IMR-90 (cell line): Measurements from ENCODE around the gene DUS3L. TPM values are rescaled to one million over a fixed set of nuclear protein-coding genes. Genes with fewer than 3 reads are reported as not detected.

Experiments
- ATAC-seq: fragments of 200-7000 bp; cut with Tn5 transposase; 2 replicates; pipeline ENCODE4 v1.9.1; 2020; ENCODE audit warnings: low read depth, mild to moderate bottlenecking, moderate library complexity
- BruUV-seq: library from RNA; stranded (reverse); fragments of 400-500 nt; replicated peaks from 2 replicates; lab custom pipeline; 2021; lab: Mats Ljungman, UMichigan
- CTCF ChIA-PET: fragments of 300-600 bp; formaldehyde crosslinking; extraction: SDS; loops from one replicate; lab custom pipeline; 2021; ENCODE audit warnings: antibody characterized with exemption; lab: Yijun Ruan, JAX
- POLR2A ChIA-PET: fragments of 300-600 bp; sonication (Branson Sonifier 250); formaldehyde crosslinking; loops from one replicate; lab custom pipeline; 2022; ENCODE audit warnings: antibody characterized with exemption; ENCODE audit not compliant: unreplicated experiment; lab: Charles Lee
- DNase-seq: peaks from one replicate; pipeline ENCODE4 v3.0.0; 2013
- H2AFZ ChIP-seq: replicated peaks from 2 replicates; pipeline ENCODE3; 2013; ENCODE audit warnings: low read length, mild to moderate bottlenecking; ENCODE audit not compliant: poor library complexity
- H2AK5ac ChIP-seq: 2 replicates; pipeline ENCODE4 v1.6.1; 2013; ENCODE audit warnings: low read depth, low read length, inconsistent platforms
- H2AK9ac ChIP-seq: replicated peaks from 2 replicates; pipeline ENCODE3; 2013; ENCODE audit warnings: mild to moderate bottlenecking, low read depth, low read length, moderate library complexity; ENCODE audit not compliant: poor library complexity
- H2BK120ac ChIP-seq: 2 replicates; pipeline ENCODE4 v1.6.1; 2013; ENCODE audit warnings: low read depth, low read length, inconsistent platforms
- H2BK15ac ChIP-seq: 3 replicates; pipeline ENCODE4 v1.6.1; 2013; ENCODE audit warnings: low read depth, low read length, inconsistent platforms
- H2BK20ac ChIP-seq: 2 replicates; pipeline ENCODE4 v1.6.1; 2013; ENCODE audit warnings: low read depth, mild to moderate bottlenecking, inconsistent platforms, low read length, moderate library complexity
- H2BK5ac ChIP-seq: 2 replicates; pipeline ENCODE4 v1.6.1; 2013; ENCODE audit warnings: mild to moderate bottlenecking, low read depth, low read length, inconsistent platforms; ENCODE audit not compliant: poor library complexity, severe bottlenecking
- H3K14ac ChIP-seq: replicated peaks from 2 replicates; pipeline ENCODE4 v1.6.1; 2013; ENCODE audit warnings: low read depth, low read length, inconsistent platforms
- H3K18ac ChIP-seq: 2 replicates; pipeline ENCODE4 v1.6.1; 2013; ENCODE audit warnings: low read depth, low read length, control low read depth
- H3K23ac ChIP-seq: 2 replicates; pipeline ENCODE4 v1.6.1; 2013; ENCODE audit warnings: low read depth, low read length, inconsistent platforms
- H3K27ac ChIP-seq: 2 replicates; pipeline ENCODE4 v1.5.1; 2013; ENCODE audit warnings: mild to moderate bottlenecking, control low read depth, low read length; ENCODE audit not compliant: insufficient read depth
- H3K27me3 ChIP-seq: 2 replicates; pipeline ENCODE4 v1.6.1; 2013; ENCODE audit warnings: low read length; ENCODE audit not compliant: control insufficient read depth, insufficient read depth
- H3K36me3 ChIP-seq: 2 replicates; pipeline ENCODE4 v1.6.1; 2013; ENCODE audit warnings: low read length, mixed read lengths; ENCODE audit not compliant: control insufficient read depth, insufficient read depth
- H3K4ac ChIP-seq: 2 replicates; pipeline ENCODE4 v1.6.1; 2013; ENCODE audit warnings: low read depth, low read length, inconsistent platforms
- H3K4me1 ChIP-seq: 2 replicates; pipeline ENCODE4 v1.6.1; 2013; ENCODE audit warnings: low read length, mixed read lengths; ENCODE audit not compliant: control insufficient read depth, insufficient read depth
- H3K4me2 ChIP-seq: 2 replicates; pipeline ENCODE4 v1.6.1; 2013; ENCODE audit warnings: low read depth, mild to moderate bottlenecking, control low read depth, low read length, moderate library complexity
- H3K4me3 ChIP-seq: 2 replicates; pipeline ENCODE4 v1.5.1; 2013; ENCODE audit warnings: low read depth, mild to moderate bottlenecking, control low read depth, low read length, moderate library complexity; ENCODE audit not compliant: insufficient read depth
- H3K56ac ChIP-seq: 2 replicates; pipeline ENCODE4 v1.6.1; 2013; ENCODE audit warnings: low read length, inconsistent platforms; ENCODE audit not compliant: insufficient read depth; ENCODE audit errors: extremely low read depth
- H3K79me1 ChIP-seq, 2 experiments: 2 replicates each; pipeline ENCODE4 v1.6.1; 2013; ENCODE audit warnings: low read length in 2 of 2, inconsistent platforms in 1 of 2, low read depth in 1 of 2
- H3K9ac ChIP-seq: 2 replicates; pipeline ENCODE4 v1.6.1; 2013; ENCODE audit warnings: low read depth, low read length, control low read depth
- H3K9me1 ChIP-seq: 2 replicates; pipeline ENCODE4 v1.6.1; 2013; ENCODE audit warnings: low read length, inconsistent platforms; ENCODE audit not compliant: insufficient read depth
- H3K9me3 ChIP-seq: 2 replicates; pipeline ENCODE4 v1.6.1; 2013; ENCODE audit warnings: low read length; ENCODE audit not compliant: control insufficient read depth, insufficient read depth
- H4K20me1 ChIP-seq: 2 replicates; pipeline ENCODE4 v1.6.1; 2013; ENCODE audit warnings: low read length, inconsistent platforms; ENCODE audit not compliant: insufficient read depth
- H4K5ac ChIP-seq: 2 replicates; pipeline ENCODE4 v1.6.1; 2013; ENCODE audit warnings: mild to moderate bottlenecking, low read depth, low read length, control low read depth
- H4K8ac ChIP-seq, 2 experiments: 2 replicates each; pipeline ENCODE4 v1.6.1; 2013; ENCODE audit warnings: low read depth in 2 of 2, low read length in 2 of 2, control low read depth in 1 of 2, inconsistent platforms in 1 of 2
- H4K91ac ChIP-seq: 2 replicates; pipeline ENCODE4 v1.6.1; 2013; ENCODE audit warnings: low read depth, low read length, inconsistent platforms; ENCODE audit not compliant: insufficient read depth
- BHLHE40 ChIP-seq: fragments of 150-350 bp; IDR thresholded peaks from 2 replicates; pipeline ENCODE4 v1.6.1; 2016; ENCODE audit warnings: mild to moderate bottlenecking, low read depth, low read length
- CEBPB ChIP-seq: IDR thresholded peaks from 2 replicates; pipeline ENCODE4 v1.6.1; 2012; ENCODE audit warnings: low read depth, low read length, improper control_type of control experiment
- CHD1 ChIP-seq: IDR thresholded peaks from 2 replicates; pipeline ENCODE4 v1.6.1; 2012; ENCODE audit warnings: low read depth, low read length, improper control_type of control experiment
- CTCF ChIP-seq: conservative IDR thresholded peaks from 2 replicates; pipeline ENCODE4 v1.5.1; 2012; ENCODE audit warnings: mild to moderate bottlenecking, low read depth, low read length, improper control_type of control experiment
- ELK1 ChIP-seq: fragments of 150-350 bp; IDR thresholded peaks from 2 replicates; pipeline ENCODE4 v1.6.1; 2016; ENCODE audit warnings: low read depth, mild to moderate bottlenecking, low read length, moderate library complexity, borderline replicate concordance
- MAFK ChIP-seq: IDR thresholded peaks from 2 replicates; pipeline ENCODE4 v1.6.1; 2012; ENCODE audit warnings: low read depth, low read length, improper control_type of control experiment
- MAZ ChIP-seq: IDR thresholded peaks from 2 replicates; pipeline ENCODE4 v1.6.1; 2012; ENCODE audit warnings: low read depth, mild to moderate bottlenecking, low read length, improper control_type of control experiment, moderate library complexity, borderline replicate concordance
- MXI1 ChIP-seq: IDR thresholded peaks from 2 replicates; pipeline ENCODE4 v1.6.1; 2012; ENCODE audit warnings: low read depth, mild to moderate bottlenecking, low read length, moderate library complexity, borderline replicate concordance
- NFE2L2 ChIP-seq: fragments of 150-350 bp; IDR thresholded peaks from 2 replicates; pipeline ENCODE4 v1.6.1; 2016; ENCODE audit warnings: low read depth, mild to moderate bottlenecking, low read length
- POLR2A ChIP-seq: IDR thresholded peaks from 2 replicates; pipeline ENCODE4 v1.6.1; 2012; ENCODE audit warnings: mild to moderate bottlenecking, low read depth, low read length
- RAD21 ChIP-seq: IDR thresholded peaks from 2 replicates; pipeline ENCODE4 v1.6.1; 2012; ENCODE audit warnings: low read length, improper control_type of control experiment
- RCOR1 ChIP-seq: IDR thresholded peaks from 2 replicates; pipeline ENCODE4 v1.6.1; 2012; ENCODE audit warnings: mild to moderate bottlenecking, low read length, improper control_type of control experiment; ENCODE audit not compliant: insufficient replicate concordance
- RFX5 ChIP-seq: IDR thresholded peaks from 2 replicates; pipeline ENCODE4 v1.8.0; 2012; ENCODE audit warnings: low read depth, mild to moderate bottlenecking, low read length, moderate library complexity
- SMC3 ChIP-seq: fragments of 150-350 bp; IDR thresholded peaks from 2 replicates; pipeline ENCODE4 v1.6.1; 2016; ENCODE audit warnings: low read depth, mild to moderate bottlenecking, antibody characterized with exemption, low read length, moderate library complexity
- USF2 ChIP-seq: fragments of 150-350 bp; IDR thresholded peaks from 2 replicates; pipeline ENCODE4 v1.6.1; 2017; ENCODE audit warnings: mild to moderate bottlenecking, antibody characterized with exemption, low read length, low read depth
- WGBS, 2 experiments: methylation state at CpG; one replicate each; pipeline versions ENCODE4 v1.1.5 to v1.1.7; 2013; ENCODE audit warnings: missing lambda C conversion rate in 2 of 2; ENCODE audit not compliant: insufficient read length in 1 of 2; ENCODE audit errors: extremely low coverage in 2 of 2; 5-methylcytosine and 5-hydroxymethylcytosine counted together
- dilution Hi-C: fragments of 300-500 bp; cut with HindIII; formaldehyde crosslinking; loops from one replicate; pipeline ENCODE4 v1.14.3; 2018; ENCODE audit warnings: low sequenced_read_pairs; ENCODE audit not compliant: unreplicated experiment
- in situ Hi-C: fragments of 300-500 bp; cut with MboI; formaldehyde crosslinking; loops from 3 replicates; pipeline ENCODE4 v1.14.3; 2019; ENCODE audit warnings: low sequenced_read_pairs, inconsistent platforms, mixed read lengths
- intact Hi-C: fragments of 100-400 bp; cut with micrococcal nuclease; formaldehyde crosslinking; loops from 2 replicates; pipeline ENCODE4 v1.10.0; 2022
- polyA plus RNA-seq, 3 experiments: library from polyadenylated mRNA; depleted of rRNA; stranded (reverse); fragments of >200 nt; gene quantifications; 2 replicates each; pipeline ENCODE4 v1.2.3, GENCODE V29; 2012; ENCODE audit warnings: low replicate concordance in 1 of 3
- total RNA-seq: library from RNA; depleted of rRNA; stranded (reverse); fragments of >200 nt; gene quantifications from 2 replicates; pipeline ENCODE4 v1.2.3, GENCODE V29; 2012

The DUS3L gene
- total and polyA plus RNA-seq, 2 of the 4 experiments (the other 2 are of a cell fraction) = 12.4 to 21.3 TPM

GRCh38 chr19:5772416-5772815, 18.5 kb downstream of the DUS3L start:
- H4K91ac ChIP-seq = no peak overlapping the region
- H3K36me3 ChIP-seq = no peaks in the 10 kb centered on the region
- peak overlapping the region; percentile 7; the same call in 1 of the 2 replicates for H3K4ac ChIP-seq
- dilution Hi-C loops = no loop called here
- CTCF ChIA-PET = no interaction called here
- H3K18ac ChIP-seq = no peak overlapping the region
- intact Hi-C loops = no loop called here
- no peak overlapping the region for H2BK15ac ChIP-seq
- POLR2A ChIA-PET = no interaction called here
- H3K4me2 ChIP-seq = no peak overlapping the region
- H4K20me1 ChIP-seq = no peaks in the 10 kb centered on the region
- H3K4me3 ChIP-seq = no peak overlapping the region
- no peaks in the 10 kb centered on the region for H3K27me3 ChIP-seq
- H3K9me3 ChIP-seq = no peaks in the 10 kb centered on the region
- peak overlapping the region; percentile 75 for H2AFZ ChIP-seq
- no peak overlapping the region for H2BK20ac ChIP-seq
- no peaks in the 10 kb centered on the region for H3K79me1 ChIP-seq
- no peak overlapping the region for H3K56ac ChIP-seq
- H3K23ac ChIP-seq = no peak overlapping the region
- no peak overlapping the region for H2BK5ac ChIP-seq
- H3K14ac ChIP-seq = no peak overlapping the region
- peak overlapping the region; percentile 72 for H2AK9ac ChIP-seq
- in situ Hi-C loops = no loop called here
- no peak for TF ChIP-seq MAFK
- TF ChIP-seq BHLHE40 = no peak
- no peak for TF ChIP-seq CHD1
- no peak for TF ChIP-seq CEBPB
- TF ChIP-seq RFX5 = no peak
- no peak for TF ChIP-seq MXI1
- TF ChIP-seq USF2 = no peak
- no peak for TF ChIP-seq SMC3
- no peak for TF ChIP-seq MAZ
- no peak for TF ChIP-seq CTCF
- no peak for TF ChIP-seq POLR2A
- TF ChIP-seq ELK1 = no peak
- no peak for TF ChIP-seq RCOR1
- no peak for TF ChIP-seq RAD21
- no peak for TF ChIP-seq NFE2L2
- ATAC-seq (no peak), DNase-seq (no peak)
- H3K4me1 ChIP-seq = peaks cover 4% of the 10 kb centered on the region
- H2BK120ac ChIP-seq = no peak overlapping the region
- BruUV-seq = no TSS peak
- H3K9ac ChIP-seq = no peak overlapping the region
- no peak overlapping the region for H4K5ac ChIP-seq
- no peak overlapping the region for H4K8ac ChIP-seq
- no peak overlapping the region for H2AK5ac ChIP-seq
- H3K9me1 ChIP-seq = no peaks in the 10 kb centered on the region
- WGBS, 2 experiments = 80% methylated on average over 5 of the region's 19 CpGs; no CpG with 5 or more reads in 1 of the 2 experiments
- H3K27ac ChIP-seq = no peak overlapping the region
